HEK293T (cell line): Measurements from ENCODE around the gene PPP6R3.
"Not testable (repeated sequence)": the region's sequence is repeated elsewhere in the genome, so short reads cannot be mapped to it uniquely, and the experiment has no call there.

Source experiments
- CTCF ChIA-PET: fragments of 350-600 bp; formaldehyde crosslinking; extraction: SDS; loops from one replicate; lab custom pipeline; 2021; ENCODE audit warnings: antibody characterized with exemption, inconsistent platforms; lab: Yijun Ruan, JAX
- POLR2A ChIA-PET: fragments of 350-600 bp; formaldehyde crosslinking; extraction: SDS; loops from one replicate; lab custom pipeline; 2020; ENCODE audit warnings: antibody characterized with exemption, inconsistent platforms; lab: Yijun Ruan, JAX
- DNase-seq: peaks from one replicate; pipeline ENCODE4 v3.0.0; 2012; ENCODE audit warnings: mixed read lengths; ENCODE audit errors: extremely low spot score
- ARNT ChIP-seq: fragments of 450-650 bp; IDR thresholded peaks from 2 replicates; pipeline ENCODE4 v1.6.1; 2017; ENCODE audit warnings: mild to moderate bottlenecking
- BHLHE40 ChIP-seq: fragments of 450-650 bp; IDR thresholded peaks from 2 replicates; pipeline ENCODE4 v1.6.1; 2016; ENCODE audit warnings: mild to moderate bottlenecking, moderate library complexity, borderline replicate concordance
- CTBP1 ChIP-seq: fragments of 450-650 bp; IDR thresholded peaks from 2 replicates; pipeline ENCODE4 v1.6.1; 2016; ENCODE audit warnings: borderline replicate concordance
- ELF4 ChIP-seq: fragments of 450-650 bp; IDR thresholded peaks from 2 replicates; pipeline ENCODE4 v1.6.1; 2017; ENCODE audit warnings: antibody characterized with exemption
- FOXA1 ChIP-seq: fragments of 450-650 bp; IDR thresholded peaks from 2 replicates; pipeline ENCODE4 v1.6.1; 2016; ENCODE audit warnings: mild to moderate bottlenecking
- FOXK2 ChIP-seq: fragments of 450-650 bp; IDR thresholded peaks from 2 replicates; pipeline ENCODE4 v1.6.1; 2016; ENCODE audit warnings: mild to moderate bottlenecking
- FOXM1 ChIP-seq: fragments of 450-650 bp; IDR thresholded peaks from 2 replicates; pipeline ENCODE4 v1.6.1; 2017; ENCODE audit warnings: mild to moderate bottlenecking, borderline replicate concordance
- HDGF ChIP-seq: fragments of 450-650 bp; IDR thresholded peaks from 2 replicates; pipeline ENCODE4 v1.6.1; 2017; ENCODE audit warnings: antibody characterized with exemption, borderline replicate concordance
- L3MBTL2 ChIP-seq: fragments of 450-650 bp; conservative IDR thresholded peaks from 2 replicates; pipeline ENCODE4 v1.6.1; 2016; ENCODE audit warnings: mild to moderate bottlenecking
- LEF1 ChIP-seq: fragments of 450-650 bp; IDR thresholded peaks from 2 replicates; pipeline ENCODE4 v1.6.1; 2017; ENCODE audit warnings: mild to moderate bottlenecking, borderline replicate concordance
- NFRKB ChIP-seq: fragments of 450-650 bp; IDR thresholded peaks from 2 replicates; pipeline ENCODE4 v1.6.1; 2016; ENCODE audit warnings: mild to moderate bottlenecking, moderate library complexity
- PKNOX1 ChIP-seq: fragments of 450-650 bp; IDR thresholded peaks from 2 replicates; pipeline ENCODE4 v1.6.1; 2016
- SP1 ChIP-seq: fragments of 450-650 bp; IDR thresholded peaks from 2 replicates; pipeline ENCODE4 v1.6.1; 2017
- SUZ12 ChIP-seq: fragments of 450-650 bp; IDR thresholded peaks from 2 replicates; pipeline ENCODE4 v1.6.1; 2016; ENCODE audit warnings: mild to moderate bottlenecking
- TARDBP ChIP-seq: fragments of 450-650 bp; IDR thresholded peaks from 2 replicates; pipeline ENCODE4 v1.6.1; 2016
- ZNF384 ChIP-seq: fragments of 450-650 bp; IDR thresholded peaks from 2 replicates; pipeline ENCODE4 v1.6.1; 2016

The PPP6R3 gene

GRCh38 chr11:68454767-68455166 lies 5.8 kb upstream of the PPP6R3 start:
- DNase-seq = no peak
- no peak for TF ChIP-seq PKNOX1
- no peak for TF ChIP-seq FOXM1
- no peak for TF ChIP-seq FOXK2
- no peak for TF ChIP-seq LEF1
- no peak for TF ChIP-seq FOXA1
- no peak for TF ChIP-seq BHLHE40
- TF ChIP-seq SUZ12 = no peak
- TF ChIP-seq ZNF384 = no peak
- no peak for TF ChIP-seq ARNT
- TF ChIP-seq CTBP1 = no peak
- TF ChIP-seq ELF4 = no peak
- TF ChIP-seq L3MBTL2 = no peak
- no peak for TF ChIP-seq NFRKB
- no peak for TF ChIP-seq TARDBP
- no peak for TF ChIP-seq SP1
- no peak for TF ChIP-seq HDGF
- ChIA-PET POLR2A (no interaction called here), CTCF (no interaction called here)

GRCh38 chr11:68455485-68455884 lies 5.1 kb upstream of the PPP6R3 start:
- CTCF ChIA-PET = interaction anchor here (0.7 kb wide), 1 partner anchor 73 kb away, joined by 3 read pairs; no protein-coding TSS in a partner anchor
- DNase-seq = no peak
- POLR2A ChIA-PET = no interaction called here
- TF ChIP-seq NFRKB = no peak
- no peak for TF ChIP-seq FOXA1
- TF ChIP-seq BHLHE40 = no peak
- TF ChIP-seq PKNOX1 = no peak
- TF ChIP-seq SUZ12 = no peak
- TF ChIP-seq HDGF = no peak
- no peak for TF ChIP-seq ZNF384

- TF ChIP-seq TARDBP = no peak
- no peak for TF ChIP-seq FOXK2
- TF ChIP-seq HDGF = no peak
- TF ChIP-seq ZNF384 = no peak
- TF ChIP-seq NFRKB = no peak
- no peak for TF ChIP-seq PKNOX1
- TF ChIP-seq ELF4 = no peak
- CTCF ChIA-PET = no interaction called here
- POLR2A ChIA-PET = no interaction called here
- DNase-seq = no peak
These were observed 3.2 kb upstream of the PPP6R3 start for GRCh38 chr11:68457216-68457897.

- POLR2A ChIA-PET = no interaction called here
- no peak for DNase-seq
- TF ChIP-seq FOXK2 (no peak), FOXA1 (no peak), ZNF384 (no peak), ARNT (no peak), HDGF (no peak), L3MBTL2 (no peak)
- CTCF ChIA-PET = no interaction called here
These were observed 2.7 kb upstream of the PPP6R3 start for GRCh38 chr11:68457898-68458249.

GRCh38 chr11:68458340-68458739 lies 2.2 kb upstream of the PPP6R3 start:
- POLR2A ChIA-PET, DNase-seq, CTCF ChIA-PET: not testable (repeated sequence)

- peak; percentile 95 for DNase-seq
- TF ChIP-seq L3MBTL2 (0 out of 2 replicates have a peak, but pooled peaks have one; percentile 40), SP1 (no peak), FOXM1 (peak; percentile 21; the same call in 1 of the 2 replicates), SUZ12 (no peak), FOXK2 (no peak), LEF1 (no peak; the same call in 1 of the 2 replicates), ZNF384 (no peak), ARNT (no peak), FOXA1 (no peak), BHLHE40 (no peak), PKNOX1 (peak; percentile 99), ELF4 (no peak), CTBP1 (peak; percentile 87), NFRKB (no peak), TARDBP (peak; percentile 59; the same call in 1 of the 2 replicates), HDGF (no peak)
- POLR2A ChIA-PET = interaction anchor here (0.9 to 1.4 kb wide), 2 partner anchors 149 to 188 kb away, joined by 3 read pairs; no protein-coding TSS in a partner anchor
- CTCF ChIA-PET = no interaction called here
These were observed 439 bp upstream of the PPP6R3 start for GRCh38 chr11:68459886-68460740.
